ENCODE data around the gene WEE1.

GRCh38 chr11:9613830-9614762 is 40.6 kb downstream of the WEE1 start:
- TF ChIP-seq, protein P1, sequence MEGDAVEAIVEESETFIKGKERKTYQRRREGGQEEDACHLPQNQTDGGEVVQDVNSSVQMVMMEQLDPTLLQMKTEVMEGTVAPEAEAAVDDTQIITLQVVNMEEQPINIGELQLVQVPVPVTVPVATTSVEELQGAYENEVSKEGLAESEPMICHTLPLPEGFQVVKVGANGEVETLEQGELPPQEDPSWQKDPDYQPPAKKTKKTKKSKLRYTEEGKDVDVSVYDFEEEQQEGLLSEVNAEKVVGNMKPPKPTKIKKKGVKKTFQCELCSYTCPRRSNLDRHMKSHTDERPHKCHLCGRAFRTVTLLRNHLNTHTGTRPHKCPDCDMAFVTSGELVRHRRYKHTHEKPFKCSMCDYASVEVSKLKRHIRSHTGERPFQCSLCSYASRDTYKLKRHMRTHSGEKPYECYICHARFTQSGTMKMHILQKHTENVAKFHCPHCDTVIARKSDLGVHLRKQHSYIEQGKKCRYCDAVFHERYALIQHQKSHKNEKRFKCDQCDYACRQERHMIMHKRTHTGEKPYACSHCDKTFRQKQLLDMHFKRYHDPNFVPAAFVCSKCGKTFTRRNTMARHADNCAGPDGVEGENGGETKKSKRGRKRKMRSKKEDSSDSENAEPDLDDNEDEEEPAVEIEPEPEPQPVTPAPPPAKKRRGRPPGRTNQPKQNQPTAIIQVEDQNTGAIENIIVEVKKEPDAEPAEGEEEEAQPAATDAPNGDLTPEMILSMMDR (conservative IDR thresholded peaks at IDR 0.05 in 1 of 2, IDR thresholded peaks at IDR 0.05 in 1 of 2; ENCODE audit: extremely low read depth in 1 of 2, insufficient read depth in 1 of 2, low read depth in 1 of 2, low read length in 2 of 2) = peak; percentile 54 to 91
- TF ChIP-seq EZH2 (IDR thresholded peaks at IDR 0.05; ENCODE audit: borderline replicate concordance, low read length) = no peak
